Stimulated activated CD4-positive, alpha-beta T cell treated with anti-CD3 and anti-CD28 coated beads, Interleukin-12 subunit alpha, Interleukin-12 subunit beta, amount 100 ng/mL, for 4 hours (primary cell): ENCODE results near the gene MFAP4.
A peak's percentile ranks its signal among the peaks of the same experiment; 100 is the strongest.
"Not testable (repeated sequence)": the region's sequence is repeated elsewhere in the genome, so short reads cannot be mapped to it uniquely, and the experiment has no call there.

Experiments
- DNase-seq: peaks from one replicate; pipeline ENCODE4 v3.0.0-alpha.2; 2020

The MFAP4 gene

GRCh38 chr17:19369846-19370492 lies 17.0 kb downstream of the MFAP4 start:
- DNase-seq = no peak

DNA sequence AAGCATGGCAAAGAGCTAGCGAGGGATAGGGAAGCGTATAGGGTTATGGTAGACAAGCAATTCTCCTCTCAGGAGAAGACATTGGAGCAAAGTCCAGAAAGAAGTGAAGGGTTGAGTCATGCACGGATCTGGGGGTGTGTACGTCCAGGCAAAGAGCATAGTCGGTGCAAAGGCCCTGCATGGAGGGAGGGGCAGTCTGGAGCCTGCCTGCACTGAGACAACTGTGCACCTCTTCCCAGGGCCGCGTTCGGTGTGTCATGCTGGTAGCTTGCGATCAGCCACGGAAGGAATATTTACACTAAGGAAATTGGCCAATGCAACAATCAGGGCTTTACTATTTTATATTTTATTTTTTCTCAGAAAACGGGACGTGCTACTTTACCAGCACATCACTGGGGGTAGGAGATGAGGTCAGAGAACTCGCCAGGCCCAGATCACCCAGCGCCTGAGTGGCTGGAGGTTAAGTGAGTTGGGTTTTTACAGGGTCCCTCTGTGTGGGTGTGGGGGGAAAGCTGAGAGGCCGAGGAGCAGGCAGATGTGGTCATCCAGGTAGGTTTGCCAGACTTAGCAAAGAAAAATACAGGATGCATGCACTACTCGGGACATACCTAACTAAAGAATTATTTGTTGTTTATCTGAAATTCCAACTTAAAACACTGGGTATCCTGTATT lies 17.7 kb downstream of the MFAP4 start:
- DNase-seq = no peak

DNA sequence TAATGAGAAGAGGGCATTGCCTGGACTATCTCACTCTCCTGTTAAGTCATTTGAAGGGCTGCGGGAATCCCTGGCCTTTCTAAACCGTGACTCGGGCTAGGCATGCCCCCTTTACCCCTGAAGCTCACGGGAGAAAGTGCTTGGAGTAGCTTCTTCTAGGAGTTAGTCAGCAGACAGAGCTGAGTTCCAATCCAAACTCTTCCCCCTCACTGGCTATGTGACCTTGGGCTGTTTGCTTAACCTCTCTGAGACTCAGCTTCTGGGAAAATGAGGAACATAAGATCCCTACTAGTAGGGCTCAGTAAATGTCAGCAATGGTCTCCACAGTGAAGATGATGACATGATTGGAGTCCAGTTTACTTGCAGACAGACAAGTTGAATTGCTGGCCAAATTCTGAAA lies 18.8 kb downstream of the MFAP4 start:
- no peak for DNase-seq

DNA sequence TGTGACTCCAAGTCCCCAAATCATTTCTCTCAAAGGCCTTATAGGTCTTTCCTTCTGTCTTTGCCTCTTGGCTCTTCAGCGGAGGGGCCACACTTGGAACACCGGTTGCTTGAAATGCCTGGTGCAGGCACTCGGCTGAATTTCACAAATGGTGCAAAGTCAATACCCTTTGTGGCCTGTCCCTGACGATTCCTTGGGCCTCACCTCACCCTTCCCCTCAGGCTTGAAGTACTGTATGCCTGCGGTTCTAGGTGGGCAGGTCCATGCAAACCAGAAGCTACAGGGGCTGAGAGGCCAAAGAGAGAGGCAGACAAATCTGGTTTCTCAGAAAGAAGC lies 20.4 kb downstream of the MFAP4 start:
- DNase-seq = no peak

DNA sequence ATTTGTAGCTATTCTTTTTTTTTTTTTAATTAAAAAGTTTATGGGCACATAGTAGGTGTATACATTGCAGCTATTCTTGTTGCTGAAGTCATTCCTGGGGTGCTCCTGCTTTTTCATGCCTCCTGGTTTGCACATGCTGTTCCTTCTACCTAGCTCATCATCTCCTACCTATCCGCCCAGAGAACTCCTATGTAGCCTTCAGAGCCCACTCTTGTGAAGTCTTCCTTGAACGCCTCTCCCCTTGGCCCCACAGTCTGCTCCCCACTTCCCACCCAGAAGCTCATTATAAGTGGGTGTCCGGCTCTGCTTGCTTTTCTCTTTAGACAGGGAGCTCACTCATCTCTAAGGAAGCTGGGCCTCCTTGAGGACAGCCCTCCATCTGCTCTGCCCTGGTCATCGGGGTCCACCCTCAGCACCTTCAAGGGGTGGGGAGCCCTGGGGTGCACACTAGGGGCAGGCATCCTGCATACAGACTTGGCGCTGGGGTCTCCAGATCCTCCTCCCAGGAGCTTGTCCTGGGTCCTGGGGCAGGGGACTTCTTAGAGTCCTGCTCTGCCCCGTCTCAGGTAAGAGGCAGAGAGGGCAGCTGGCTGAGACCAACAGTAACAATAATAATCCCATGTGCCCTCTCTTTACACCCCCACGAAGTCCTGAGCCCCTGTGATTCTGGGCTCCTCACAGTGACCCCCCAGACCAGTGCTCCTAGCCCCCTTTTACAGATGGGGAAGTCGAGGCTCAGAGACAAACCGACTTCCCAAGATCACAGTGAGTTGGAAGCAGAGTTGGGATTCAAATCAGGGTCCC lies 21.0 kb downstream of the MFAP4 start:
- DNase-seq = no peak

- no peak for DNase-seq
These were observed 21.5 kb downstream of the MFAP4 start for GRCh38 chr17:19365499-19365817.

DNA sequence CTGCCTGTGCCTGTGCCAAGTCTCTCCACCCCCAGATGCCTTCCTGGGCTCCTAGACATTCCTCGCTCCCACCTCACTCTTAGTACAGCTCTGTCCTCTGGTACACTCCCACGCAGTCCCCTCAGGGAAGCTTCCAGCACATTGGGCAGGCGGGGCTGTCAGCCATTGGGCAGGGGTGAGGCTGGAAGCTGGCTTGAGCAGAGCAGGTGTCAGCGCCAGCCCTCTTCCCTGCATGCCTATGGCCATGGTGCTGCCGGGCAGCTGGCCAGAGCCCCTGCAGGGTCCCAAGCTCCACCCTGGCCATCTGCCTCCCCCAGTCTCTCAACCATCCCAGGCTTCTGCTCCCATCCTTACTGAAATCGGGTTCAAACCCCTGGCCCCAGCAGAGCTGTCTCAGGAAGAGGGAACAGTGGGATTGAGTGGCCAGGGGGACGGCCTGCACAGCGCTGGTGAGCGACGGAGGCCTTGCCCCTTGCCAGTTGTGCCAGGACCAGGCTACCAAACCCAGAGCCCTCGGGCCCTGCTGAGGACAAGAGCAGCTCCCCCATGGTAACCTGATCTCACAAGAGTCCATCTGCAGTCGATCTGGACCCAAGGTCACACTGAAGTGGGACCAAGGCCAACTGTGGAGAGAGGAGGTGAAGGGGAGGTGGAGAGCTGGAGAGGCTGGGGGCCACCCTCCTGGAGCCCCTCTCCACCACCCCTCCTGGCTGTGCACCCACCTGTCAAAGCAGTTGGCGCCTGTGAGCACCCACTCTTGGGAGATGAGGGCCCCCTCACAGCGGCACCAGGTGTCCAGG lies 22.1 kb downstream of the MFAP4 start:
- no peak for DNase-seq

- DNase-seq = no peak
These were observed 23.4 kb downstream of the MFAP4 start for GRCh38 chr17:19363460-19364035.

DNA sequence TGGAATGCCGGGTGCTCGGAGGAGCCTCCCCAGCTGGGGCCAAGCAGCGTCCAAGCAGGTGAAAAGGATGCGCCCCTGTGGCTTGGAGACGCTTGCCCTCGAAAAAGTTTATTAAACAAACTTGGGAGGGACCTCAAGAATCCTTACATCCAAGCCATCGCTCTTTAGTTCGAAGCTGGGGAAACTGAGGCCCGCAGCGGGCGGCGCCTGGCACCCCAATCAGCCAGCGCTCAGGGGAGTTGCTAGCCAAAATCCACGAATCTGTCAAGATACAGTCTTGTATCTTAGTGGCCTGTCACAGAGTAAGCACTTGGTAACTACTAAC lies 23.9 kb downstream of the MFAP4 start:
- no peak for DNase-seq

DNA sequence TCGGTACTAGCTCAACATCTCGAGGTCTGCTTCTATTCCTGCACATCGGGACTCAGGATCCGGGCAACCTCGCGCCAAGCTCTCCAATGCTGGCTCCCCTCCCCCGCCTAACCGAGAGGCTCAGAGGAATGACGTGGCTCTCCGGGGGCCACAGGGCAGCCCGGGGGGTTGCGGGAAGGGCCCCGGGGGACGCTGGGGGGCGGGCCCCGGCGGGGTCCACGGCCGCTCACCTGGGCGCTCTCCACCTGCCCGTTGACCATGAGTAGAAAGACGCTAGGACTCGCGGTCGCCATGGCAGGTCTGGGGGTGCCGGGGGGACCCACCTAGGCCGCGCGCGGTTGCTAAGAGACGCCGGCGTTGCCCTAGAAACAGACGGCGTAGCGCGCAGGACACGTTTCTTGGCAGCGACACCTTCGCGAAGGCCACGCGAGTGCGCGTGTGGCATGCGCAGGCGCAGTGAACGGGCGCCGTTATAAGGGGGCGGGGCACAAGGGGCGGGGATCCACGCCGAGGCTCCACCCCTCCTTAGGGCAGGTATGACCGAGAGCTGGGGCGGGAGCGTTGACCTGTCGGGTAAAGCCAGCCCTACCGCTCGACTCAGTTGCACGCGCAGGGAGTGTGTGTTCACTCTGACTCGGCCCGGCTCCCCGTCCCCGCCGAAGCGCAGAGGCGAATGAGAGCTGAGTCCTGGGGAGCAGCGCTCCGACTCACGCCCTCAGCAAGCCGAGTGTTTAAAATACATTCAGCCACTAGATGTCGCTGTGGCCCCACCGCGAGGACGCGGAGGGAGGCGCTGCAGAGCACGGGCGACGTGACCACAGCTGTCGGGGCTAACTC lies 24.5 kb downstream of the MFAP4 start, which contains the start of gene B9D1:
Gene B9D1, minus strand, starts transcription at position 447 of the 837 bp plus-strand sequence. Its CDS starts 154 bp downstream, at position 293.
- DNase-seq = peak; percentile 91

- DNase-seq = no peak
These were observed 25.1 kb downstream of the MFAP4 start for GRCh38 chr17:19361944-19362276.

DNA sequence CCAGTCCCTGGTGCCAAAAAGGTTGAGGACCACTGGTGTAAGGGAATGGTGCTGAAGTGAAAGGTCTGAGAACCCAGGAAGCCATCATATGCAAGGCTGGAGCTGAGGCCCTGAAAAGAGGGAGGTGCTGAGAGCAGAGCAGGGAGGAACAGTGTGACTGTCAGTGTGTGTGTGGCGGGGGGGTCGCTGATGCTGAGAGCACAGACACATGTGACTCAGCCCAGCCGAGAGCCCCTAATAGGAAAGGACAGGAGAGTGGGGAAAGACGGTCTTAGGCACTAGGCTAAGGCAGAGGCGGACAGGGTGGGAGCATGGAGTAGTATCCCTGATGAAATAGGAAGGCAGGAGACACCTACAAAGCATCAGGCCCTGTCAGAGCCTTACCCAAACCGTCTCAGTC lies 25.7 kb downstream of the MFAP4 start:
- no peak for DNase-seq

DNA sequence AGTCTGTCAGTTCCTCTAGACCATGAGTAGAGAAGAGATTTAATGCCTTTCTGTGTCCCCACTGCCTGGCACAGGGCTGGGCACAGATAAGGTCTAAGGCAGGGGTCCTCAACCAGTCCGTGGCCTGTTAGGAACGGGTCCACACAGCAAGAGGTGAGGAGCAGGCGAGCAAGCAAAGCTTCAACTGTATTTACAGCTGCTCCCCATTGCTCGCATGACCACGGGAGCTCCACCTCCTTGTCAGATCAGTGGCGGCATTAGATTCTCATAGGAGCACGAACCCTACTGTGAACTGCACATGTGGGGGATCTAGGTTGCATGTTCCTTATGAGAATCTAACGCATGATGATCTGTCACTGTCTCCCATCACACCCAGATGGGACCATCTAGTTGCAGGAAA lies 26.2 kb downstream of the MFAP4 start:
- DNase-seq = no peak

DNA sequence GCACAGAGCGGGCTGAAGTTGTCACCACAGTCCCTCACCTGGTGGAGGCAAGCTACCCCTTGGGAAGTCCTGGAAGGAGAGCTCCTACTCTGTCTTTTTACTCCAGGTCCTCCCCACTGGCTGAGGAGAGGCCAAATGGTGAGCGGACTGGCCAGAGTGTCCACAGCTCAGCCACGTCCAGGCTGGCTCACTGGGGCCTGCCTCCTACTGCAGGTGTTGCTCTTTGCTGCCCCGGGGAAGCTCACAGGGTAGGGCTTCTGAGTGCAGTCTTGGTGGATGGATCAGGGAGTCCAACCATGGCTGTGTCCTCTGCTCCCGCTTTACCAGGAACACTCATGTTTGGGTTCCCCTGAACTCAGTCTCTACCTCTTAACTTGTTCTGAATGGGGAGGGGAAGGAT lies 27.1 kb downstream of the MFAP4 start:
- no peak for DNase-seq

DNA sequence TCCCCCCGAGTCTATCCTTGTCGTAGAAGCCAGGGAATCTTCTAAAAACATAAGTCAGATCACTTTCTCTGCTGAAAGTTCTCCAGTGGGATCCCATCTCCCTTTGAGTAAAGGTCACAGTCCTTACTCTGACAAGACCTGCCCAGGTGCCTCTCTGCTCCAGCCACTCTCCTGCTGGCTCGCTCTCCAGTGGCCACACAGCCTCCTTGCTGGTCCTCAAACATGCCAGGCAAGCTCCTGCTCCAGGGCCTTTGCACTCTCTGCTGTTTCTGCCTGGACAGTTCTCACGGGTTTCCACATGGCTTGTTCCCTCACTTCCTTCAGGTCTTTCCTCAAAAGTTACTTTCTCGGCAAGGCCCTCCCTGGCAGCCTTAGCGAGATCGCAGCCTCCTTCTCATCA lies 27.8 kb downstream of the MFAP4 start:
- no peak for DNase-seq

DNA sequence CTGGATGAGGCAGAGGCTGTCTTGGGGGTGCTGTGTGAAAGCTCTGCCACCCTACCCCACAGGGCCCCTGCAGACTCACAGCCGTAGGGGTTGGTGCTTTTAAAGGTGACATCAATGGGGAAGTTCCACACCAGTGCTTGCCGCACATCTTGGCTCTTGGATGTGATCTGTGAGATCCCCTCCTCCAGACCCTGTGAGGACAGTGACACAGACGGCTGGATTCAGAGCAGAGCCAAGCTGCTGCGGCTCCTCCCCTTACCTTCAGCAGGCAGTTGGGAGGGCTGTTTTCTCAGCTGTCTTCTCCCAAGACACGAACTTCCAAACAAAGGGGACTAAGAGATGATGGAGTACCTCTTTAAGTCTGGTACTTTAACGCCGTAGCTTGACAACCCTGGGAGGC lies 29.2 kb downstream of the MFAP4 start:
- DNase-seq = no peak

- no peak for DNase-seq
These were observed 29.6 kb downstream of the MFAP4 start for GRCh38 chr17:19357351-19357750.

DNA sequence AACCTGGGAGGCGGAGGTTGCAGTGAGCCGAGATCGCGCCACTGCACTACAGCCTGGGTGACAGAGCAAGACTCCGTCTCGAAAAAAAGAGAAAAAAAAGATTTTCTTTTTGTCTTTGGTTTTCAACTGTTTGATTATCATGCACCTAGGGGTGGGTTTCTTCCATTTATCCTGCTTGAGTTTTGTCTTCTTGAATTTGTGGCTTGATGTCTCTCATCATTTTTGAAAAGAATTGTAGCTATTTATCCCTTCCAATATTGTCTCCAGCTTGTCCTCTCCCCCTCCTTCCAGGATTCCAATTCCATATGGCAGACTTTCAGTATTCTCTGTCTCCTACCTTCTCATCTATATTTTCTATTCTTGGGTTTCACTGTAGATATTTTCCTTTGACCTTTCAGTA lies 32.2 kb downstream of the MFAP4 start:
- DNase-seq = no peak

DNA sequence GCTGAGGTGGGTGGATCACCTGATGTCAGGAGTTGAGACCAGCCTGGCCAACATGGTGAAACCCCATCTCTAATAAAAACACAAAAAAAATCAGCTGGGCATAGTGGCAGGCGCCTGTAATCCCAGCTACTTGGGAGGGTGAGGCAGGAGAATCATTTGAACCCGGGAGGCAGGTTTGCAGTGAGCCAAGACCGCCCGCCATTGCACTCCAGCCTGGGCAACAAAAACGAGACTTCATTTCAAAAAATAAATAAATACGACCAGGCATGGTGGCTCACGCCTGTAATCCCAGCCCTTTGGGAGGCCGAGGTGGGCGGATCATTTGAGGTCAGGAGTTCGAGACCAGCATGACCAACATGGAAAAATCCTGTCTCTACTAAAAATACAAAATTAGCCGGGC lies 33.6 kb downstream of the MFAP4 start:
- not testable (repeated sequence) for DNase-seq

DNA sequence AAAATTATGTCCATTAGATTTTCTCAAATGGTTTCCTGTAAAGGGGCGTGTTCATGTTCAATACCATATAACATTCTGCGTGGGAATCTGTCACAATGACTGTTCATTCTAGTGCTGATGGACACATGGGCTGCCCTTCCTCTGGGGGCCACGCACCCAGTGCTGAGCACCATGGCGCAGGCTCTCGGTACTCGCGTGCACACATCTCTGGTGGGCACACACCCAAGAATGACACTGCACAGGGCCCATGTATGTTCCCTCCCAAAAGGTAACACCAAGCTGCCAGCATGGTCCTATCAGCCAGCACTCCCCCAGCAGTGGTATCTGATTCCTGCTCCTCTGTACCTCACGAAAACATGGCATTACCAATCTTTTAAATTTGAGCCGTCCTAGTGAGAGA lies 38.2 kb downstream of the MFAP4 start:
- DNase-seq = no peak

GRCh38 chr17:19348081-19348650 lies 38.8 kb downstream of the MFAP4 start:
- DNase-seq = no peak
